HG02571 (cell line): Measurements from ENCODE around the gene SPRYD4.

Source experiments
- ATAC-seq: cut with Tn5 transposase; IDR thresholded peaks from one replicate; pipeline ENCODE4 v1.9.1; 2021; ENCODE audit warnings: mild to moderate bottlenecking, moderate library complexity; ENCODE audit not compliant: unreplicated experiment

Gene SPRYD4

GRCh38 chr12:56520048-56520447 is 51.7 kb downstream of the SPRYD4 start:
- no peak for ATAC-seq

GRCh38 chr12:56520506-56520905 is 52.1 kb downstream of the SPRYD4 start:
- no peak for ATAC-seq

DNA sequence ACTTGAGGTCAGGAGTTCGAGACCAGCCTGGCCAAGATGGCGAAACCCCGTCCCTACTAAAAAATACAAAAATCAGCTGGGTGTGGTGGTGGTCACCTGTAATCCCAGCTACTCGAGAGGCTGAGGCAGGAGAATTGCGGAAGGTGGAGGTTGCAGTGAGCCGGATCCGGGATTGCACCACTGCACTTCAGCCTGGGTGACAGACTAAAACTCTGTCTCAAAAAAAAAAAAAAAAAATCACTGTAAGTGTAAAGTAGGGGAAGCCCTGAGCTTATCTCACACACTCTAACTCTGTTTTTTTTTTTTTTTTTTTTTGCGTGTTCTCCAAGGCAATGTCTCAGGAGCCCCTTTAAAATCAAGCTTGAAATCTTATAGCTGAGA is 52.8 kb downstream of the SPRYD4 start:
- ATAC-seq, result no peak

DNA sequence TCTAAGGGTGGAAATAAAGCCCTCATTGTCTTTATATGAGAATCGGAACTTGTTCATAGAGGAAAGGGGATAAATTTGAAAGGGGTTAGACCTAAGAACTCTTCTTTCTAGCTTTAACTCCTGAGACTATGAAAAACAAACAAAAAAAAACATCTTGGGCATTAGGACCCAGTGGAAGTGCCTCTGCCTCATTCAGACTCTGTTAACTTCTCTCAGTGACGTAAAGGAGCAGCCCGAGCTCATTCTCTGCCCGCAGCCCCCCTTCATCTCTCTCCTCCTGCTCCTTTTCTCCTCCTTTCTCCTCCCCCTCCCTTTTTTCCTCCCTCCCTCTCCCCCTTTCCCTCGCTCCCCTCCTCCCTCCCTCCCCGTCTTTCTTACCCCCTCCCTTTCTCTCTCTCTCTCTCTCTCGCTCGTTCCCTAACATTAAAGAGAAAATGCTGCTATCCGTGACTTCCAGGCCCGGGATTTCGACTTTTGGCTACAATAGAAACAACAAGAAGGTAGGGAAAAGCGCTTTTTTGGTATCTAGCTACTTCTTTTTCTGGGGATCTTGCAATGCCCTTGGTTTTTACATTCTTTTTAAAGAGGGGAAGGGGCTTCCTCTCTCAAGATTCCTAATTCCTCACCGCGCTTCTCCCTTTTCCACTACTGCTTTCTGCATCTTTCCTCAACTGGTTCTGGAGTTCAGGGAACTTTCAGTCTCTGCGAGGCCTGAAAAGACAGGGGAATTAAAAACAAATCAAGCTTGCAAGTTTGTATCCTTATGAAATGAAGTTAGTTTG is 53.4 kb downstream of the SPRYD4 start, which contains the start of gene RBMS2:
Gene RBMS2 (plus strand): TSS at position 231 of the 782 bp plus-strand sequence. CDS start 204 bp downstream, at position 435.
- ATAC-seq, result no peak

DNA sequence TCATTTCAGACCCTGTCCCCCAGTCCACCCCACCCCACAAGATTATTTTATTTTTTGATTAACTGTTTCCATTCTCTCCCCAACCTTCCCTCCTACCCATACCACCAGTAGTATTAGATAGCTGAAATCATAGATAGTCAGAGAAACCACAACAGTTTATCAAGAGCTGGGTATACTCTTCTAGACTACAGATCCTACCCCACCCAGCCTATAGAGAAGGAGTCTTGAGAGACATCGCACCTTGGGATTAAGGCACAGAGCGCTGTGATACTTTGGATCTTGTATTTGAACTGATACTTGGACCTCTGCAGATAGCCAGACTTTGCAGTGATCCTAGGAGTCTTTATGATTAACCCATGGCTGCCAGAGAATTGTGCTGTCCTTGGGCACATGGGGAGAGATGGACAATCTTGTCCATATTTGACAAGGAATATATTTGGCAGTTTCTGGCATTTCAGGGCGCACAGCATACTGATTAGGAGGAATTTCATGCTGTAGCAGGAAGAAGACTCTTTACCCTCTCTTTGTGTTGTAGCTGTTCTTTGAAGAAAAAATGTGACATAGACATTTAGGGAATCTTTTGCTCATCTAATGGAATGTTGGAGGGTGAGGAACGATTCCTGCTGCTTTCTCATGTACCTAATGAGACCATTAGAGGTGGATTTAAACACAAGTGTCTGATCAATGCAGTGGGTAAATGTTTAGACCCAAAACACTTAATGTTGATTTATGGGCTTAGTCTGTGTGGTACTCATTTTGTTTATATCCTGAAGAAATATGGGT is 54.2 kb downstream of the SPRYD4 start:
- no peak for ATAC-seq

GRCh38 chr12:56528846-56529245 is 60.5 kb downstream of the SPRYD4 start:
- ATAC-seq, result no peak
